HuH-7 (cell line): ENCODE data around the gene ZNF277.

Source experiments
- DNase-seq: peaks from one replicate; pipeline ENCODE4 v3.0.0; 2011; ENCODE audit warnings: low spot score

ZNF277 gene

GRCh38 chr7:112185005-112185834 lies 21.3 kb upstream of the ZNF277 start:
- DNase-seq: no peak

GRCh38 chr7:112186300-112186699 lies 20.2 kb upstream of the ZNF277 start:
- no peak for DNase-seq

- no peak for DNase-seq
Measured at GRCh38 chr7:112188257-112188656, 18.2 kb upstream of the ZNF277 start.

GRCh38 chr7:112189691-112190090 lies 16.8 kb upstream of the ZNF277 start:
- no peak for DNase-seq

- DNase-seq: no peak
Measured at GRCh38 chr7:112190120-112190519, 16.4 kb upstream of the ZNF277 start.

GRCh38 chr7:112192236-112193154 lies 14.0 kb upstream of the ZNF277 start:
- no peak for DNase-seq

GRCh38 chr7:112193915-112194502 lies 12.5 kb upstream of the ZNF277 start:
- no peak for DNase-seq

GRCh38 chr7:112195717-112196116 lies 10.8 kb upstream of the ZNF277 start:
- no peak for DNase-seq

- no peak for DNase-seq
Measured at GRCh38 chr7:112197322-112197721, 9.2 kb upstream of the ZNF277 start.

- DNase-seq: no peak
Measured at GRCh38 chr7:112199035-112199655, 7.3 kb upstream of the ZNF277 start.

GRCh38 chr7:112199672-112200071 lies 6.8 kb upstream of the ZNF277 start:
- no peak for DNase-seq

GRCh38 chr7:112201411-112201810 lies 5.1 kb upstream of the ZNF277 start:
- DNase-seq: no peak

GRCh38 chr7:112201839-112202238 lies 4.7 kb upstream of the ZNF277 start:
- DNase-seq: no peak

GRCh38 chr7:112202816-112203215 lies 3.7 kb upstream of the ZNF277 start:
- no peak for DNase-seq

- no peak for DNase-seq
Measured at GRCh38 chr7:112203365-112203739, 3.1 kb upstream of the ZNF277 start.

GRCh38 chr7:112204499-112205342 lies 1.8 kb upstream of the ZNF277 start:
- DNase-seq: no peak

- peak; percentile 65 for DNase-seq
Measured at GRCh38 chr7:112205343-112206237, 905 bp upstream of the ZNF277 start.

GRCh38 chr7:112206991-112207592 lies 597 bp downstream of the ZNF277 start:
- no peak for DNase-seq

- DNase-seq: no peak
Measured at GRCh38 chr7:112207765-112208164, 1.3 kb downstream of the ZNF277 start.
